Activated CD4-positive, alpha-beta T cell treated with anti-CD3 and anti-CD28 coated beads, Interleukin-10, Interleukin-2, amounts not matched to agents 100 ng/mL and 50 ng/mL, durations not matched to agents 16 hours and 8 hours (primary cell): ENCODE data around the gene LRRIQ1.
A peak's percentile ranks its signal among the peaks of the same experiment; 100 is the strongest.
"Not testable (repeated sequence)": the region's sequence is repeated elsewhere in the genome, so short reads cannot be mapped to it uniquely, and the experiment has no call there.

Experiments
- DNase-seq: peaks from one replicate; pipeline ENCODE4 v3.0.0-alpha.2; 2020

Gene LRRIQ1, protein sequence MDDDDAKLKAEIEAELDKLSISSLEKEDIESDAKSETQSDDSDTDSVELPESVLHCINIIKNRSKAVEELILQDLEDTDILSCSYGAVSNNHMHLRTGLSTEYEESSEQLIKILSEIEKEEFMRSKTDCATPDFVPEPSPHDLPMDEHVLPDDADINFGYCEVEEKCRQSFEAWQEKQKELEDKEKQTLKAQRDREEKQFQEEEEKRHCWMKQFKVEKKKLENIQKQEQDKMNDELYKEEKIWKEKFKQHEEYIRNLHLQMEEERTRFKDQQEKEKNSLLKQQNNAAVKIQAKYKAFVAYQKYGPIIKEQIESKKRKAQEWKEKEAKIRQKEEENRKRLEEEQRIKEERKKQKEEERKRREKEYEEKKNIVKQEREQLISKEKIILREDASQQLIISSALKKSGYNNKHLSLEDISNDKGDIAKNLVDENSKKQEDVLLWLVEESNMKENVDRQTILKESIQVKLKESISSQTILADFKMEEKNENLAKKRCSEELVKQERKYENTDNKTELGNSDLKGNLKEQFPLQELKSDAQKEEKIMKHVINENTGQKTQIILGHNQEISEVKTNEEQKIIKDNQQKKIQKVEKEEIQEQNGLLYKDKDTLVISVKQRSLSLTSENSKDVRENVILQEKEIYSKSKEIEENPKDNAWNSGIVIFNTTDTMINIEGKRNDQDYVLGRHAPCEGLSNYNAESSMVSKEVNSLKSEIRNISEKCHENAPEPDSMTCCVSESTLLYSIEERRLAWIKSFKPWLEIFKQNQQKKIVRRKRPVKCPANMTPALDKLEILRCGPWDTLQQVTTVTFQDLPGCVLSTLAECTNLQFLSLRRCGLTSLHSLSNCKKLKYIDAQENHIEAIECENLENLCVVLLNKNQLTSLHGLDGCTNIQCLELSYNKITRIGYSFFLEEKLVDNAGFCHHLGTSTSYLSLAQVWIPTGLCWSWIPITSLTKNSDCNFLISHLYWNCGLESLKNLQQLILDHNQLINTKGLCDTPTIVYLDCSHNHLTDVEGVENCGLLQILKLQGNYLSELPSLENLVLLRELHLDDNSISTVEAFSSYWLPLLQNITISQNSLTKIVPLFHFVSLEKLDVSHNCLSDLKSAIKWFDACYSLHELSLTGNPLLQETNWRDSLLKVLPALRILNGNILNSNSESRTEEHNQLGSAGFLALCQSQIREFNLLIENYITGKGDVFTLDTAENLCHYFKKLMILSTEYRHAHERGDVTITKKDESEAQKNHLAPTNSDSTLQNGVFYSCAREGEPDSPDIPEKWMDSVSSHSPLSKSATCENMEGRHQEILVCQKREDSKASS (N-terminal part only)

GRCh38 chr12:85036234-85036707 is at the start of gene LRRIQ1, which contains the start of gene TSPAN19:
Gene LRRIQ1, plus strand, starts transcription at chr12:85036351. Its CDS starts 1,826 bp downstream, at chr12:85038177.
Gene TSPAN19, minus strand, starts transcription at chr12:85036277. Its CDS starts 6,331 bp downstream, at chr12:85029946.
- DNase-seq, result peak; percentile 67

DNA sequence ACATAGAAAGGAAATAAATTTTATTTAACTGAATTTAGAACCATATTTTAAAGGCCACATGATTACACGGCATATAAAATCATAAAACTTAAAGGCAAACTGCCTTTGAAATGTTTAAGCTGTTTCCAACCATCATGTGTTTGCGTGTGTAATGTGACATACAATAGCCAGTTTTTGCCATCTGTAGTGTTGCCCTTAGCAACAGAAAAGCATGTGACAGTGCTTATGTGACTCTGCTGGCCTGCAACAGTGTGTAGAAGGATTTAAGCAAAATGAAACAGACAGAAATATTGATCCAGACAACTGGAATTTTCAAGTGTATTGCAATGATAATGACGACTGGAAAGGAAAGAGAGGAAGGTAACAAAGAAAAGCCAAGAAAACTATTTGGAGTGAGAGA is 49.6 kb upstream of the LRRIQ1 start:
- no peak for DNase-seq

- no peak for DNase-seq
Measured at GRCh38 chr12:84994426-84994825, 41.7 kb upstream of the LRRIQ1 start.

DNA sequence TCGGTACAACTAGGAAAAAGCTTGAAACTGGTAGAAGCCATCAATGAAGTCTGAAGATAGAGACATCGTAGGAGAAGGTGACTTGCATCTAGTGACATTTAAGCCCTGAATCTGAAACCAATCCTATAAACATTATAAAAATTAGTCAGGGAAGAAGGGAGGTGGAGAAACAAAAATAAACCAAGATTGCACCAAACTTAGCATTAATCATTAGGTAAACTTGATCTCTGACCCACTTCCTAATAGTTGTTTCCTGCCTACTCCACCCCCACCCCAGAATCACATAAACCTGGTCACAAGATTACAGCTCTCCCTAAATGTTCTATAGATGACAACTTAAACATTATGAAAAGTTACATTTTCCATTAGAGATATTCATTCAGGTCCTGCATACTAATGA is 40.5 kb upstream of the LRRIQ1 start:
- DNase-seq, result no peak

DNA sequence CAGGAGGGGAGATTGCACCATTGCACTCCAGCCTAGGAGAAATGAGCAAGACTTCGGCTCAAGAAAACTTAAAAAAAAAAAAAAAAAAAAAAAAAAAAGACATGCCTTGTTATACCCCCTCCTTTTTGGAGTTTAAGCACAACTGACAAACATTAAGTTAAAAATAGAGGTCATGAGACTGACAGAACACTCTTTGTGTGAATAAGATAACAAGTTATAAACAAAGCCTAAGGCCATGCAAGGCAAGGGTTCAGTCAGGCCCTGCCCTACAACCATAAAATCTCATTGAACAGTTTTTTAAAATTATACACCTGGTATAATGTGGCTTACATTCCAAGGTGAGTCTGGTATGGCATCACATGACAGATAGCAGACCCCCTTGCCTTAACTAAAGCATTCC is 39.4 kb upstream of the LRRIQ1 start:
- DNase-seq, result no peak

DNA sequence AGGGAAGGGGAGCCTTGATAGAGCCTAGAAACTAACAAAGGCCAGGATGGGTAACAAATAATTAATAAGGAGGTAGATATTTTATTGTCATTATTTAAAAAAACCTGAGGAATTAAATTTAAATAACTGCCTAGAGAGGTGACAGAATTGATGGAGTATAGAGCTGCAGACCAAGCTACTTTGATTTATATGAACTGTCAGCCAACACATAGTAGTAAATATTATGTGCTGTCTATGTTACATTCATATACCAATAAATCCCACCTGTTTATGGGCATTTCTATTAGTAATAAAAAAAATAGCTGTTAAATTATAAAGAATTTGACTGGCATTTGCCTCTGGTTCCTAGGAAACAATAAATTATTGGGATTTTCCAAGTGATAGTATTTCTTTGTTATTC is 37.8 kb upstream of the LRRIQ1 start:
- no peak for DNase-seq

DNA sequence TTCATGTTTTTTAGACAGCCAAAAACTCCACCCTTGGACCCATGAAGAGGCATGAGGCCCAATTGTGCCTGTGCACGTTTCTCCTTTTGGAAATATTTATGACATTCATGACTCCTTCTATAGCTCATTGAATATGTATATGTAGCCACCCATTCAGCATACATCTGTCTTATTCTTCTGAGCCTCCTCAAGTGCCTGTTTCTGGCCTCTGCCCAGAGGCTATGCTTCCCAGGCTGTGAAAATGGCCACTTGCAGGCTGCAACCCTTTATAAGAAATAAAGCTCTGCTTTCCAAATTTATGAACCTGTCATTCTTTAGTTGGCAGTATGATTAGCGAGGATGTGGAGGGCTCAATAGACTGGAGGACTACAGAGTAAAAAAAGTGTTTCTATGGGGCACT is 35.4 kb upstream of the LRRIQ1 start:
- no peak for DNase-seq

- DNase-seq, result no peak
Measured at GRCh38 chr12:85002778-85003296, 33.3 kb upstream of the LRRIQ1 start.

GRCh38 chr12:85004204-85004603 is 31.9 kb upstream of the LRRIQ1 start:
- no peak for DNase-seq

DNA sequence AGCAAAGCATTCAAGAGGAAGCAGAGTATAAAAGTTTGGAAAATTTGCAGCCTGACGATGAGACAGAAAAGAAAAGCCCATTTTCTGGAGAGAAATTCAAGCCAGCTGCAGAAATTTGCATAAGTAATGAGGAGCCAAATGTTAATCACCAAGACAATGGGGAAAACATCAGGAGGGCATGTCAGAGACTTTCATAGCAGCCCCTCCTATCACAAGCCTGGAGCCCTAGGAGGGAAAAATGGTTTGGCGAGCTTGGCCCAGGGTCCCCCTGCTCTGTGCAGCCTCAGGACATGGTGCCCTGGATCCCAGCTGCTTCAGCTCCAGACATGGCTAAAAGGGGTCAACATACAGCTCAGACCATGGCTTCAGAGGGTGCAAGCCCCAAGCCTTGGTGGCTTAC is 31.1 kb upstream of the LRRIQ1 start:
- DNase-seq, result not testable (repeated sequence)

DNA sequence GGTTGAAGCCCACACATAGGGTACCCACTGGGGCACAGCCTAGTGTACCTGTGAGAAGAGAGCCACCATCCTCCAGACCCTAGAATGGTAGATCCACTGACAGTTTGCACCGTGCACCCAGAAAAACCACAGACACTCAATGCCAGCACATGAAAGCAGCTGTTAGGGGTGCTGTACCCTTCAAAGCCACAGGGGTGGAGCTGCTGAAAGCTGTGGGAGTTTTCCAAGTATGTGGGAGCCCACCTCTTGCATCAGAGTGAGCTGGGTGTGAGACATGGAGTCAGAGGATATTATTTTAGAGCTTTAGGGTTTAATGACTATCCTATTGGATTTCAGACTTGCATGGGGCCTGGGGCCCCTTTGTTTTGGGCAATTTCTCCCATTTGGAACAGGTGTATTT is 30.5 kb upstream of the LRRIQ1 start:
- DNase-seq, result no peak

GRCh38 chr12:85006206-85006605 is 29.9 kb upstream of the LRRIQ1 start:
- no peak for DNase-seq

DNA sequence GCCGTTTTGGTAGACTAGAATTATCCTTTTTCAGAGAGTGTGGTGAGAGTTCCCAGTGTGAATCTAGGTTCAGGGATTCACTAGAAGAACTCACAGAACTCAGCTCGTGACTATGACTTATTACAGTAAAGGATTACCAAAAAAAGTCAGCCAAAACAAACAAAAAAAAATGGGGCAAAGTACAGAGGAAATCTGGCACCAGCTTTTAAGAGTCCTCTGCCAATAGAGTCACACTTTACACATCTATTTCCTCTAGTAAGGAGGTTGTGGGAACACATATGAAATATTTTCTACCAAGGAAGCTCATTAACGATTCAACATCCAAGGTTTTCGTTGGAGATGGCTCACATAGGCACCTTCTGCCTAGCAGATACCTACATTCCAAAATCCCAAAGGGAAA is 28.3 kb upstream of the LRRIQ1 start:
- DNase-seq, result no peak

- no peak for DNase-seq
Measured at GRCh38 chr12:85016413-85016812, 19.7 kb upstream of the LRRIQ1 start.

DNA sequence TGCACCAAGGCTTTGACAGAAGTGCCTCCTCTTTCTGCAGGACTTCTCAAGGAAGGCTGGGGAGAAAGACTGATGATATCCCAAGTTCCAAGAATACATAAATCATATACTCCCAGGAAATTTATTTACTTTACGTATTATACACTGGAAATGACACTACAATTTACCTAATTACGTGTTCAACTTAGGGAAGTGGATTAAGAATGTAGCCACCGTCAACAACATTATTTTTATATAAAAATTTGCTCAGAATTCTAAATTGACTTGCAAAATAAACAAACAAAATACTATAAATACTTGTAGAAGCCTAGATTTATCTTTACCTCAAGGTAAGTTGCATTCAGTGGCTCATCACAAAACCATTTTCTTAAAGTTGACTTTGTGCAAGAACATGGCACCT is 19.0 kb upstream of the LRRIQ1 start:
- no peak for DNase-seq

- no peak for DNase-seq
Measured at GRCh38 chr12:85017618-85018017, 18.5 kb upstream of the LRRIQ1 start.

GRCh38 chr12:85018098-85018497 is 18.1 kb upstream of the LRRIQ1 start:
- no peak for DNase-seq

DNA sequence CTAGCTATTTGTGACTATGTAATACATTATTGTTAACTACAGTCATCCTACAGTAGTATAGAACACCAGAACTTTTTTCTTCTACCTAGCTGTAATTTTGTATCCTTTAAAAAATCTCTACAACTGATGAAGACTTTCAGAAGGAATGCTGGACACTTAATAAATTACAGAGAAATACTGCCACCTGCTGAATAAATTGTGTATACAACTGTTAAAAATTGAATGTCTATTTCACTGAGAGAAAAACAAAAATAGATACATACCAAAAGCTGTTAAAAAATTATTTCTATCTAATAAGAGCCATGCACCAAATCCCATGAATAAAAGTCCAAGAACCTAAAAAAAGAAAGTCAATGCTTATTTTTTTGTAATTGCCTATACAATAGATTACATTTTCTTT is 6.7 kb upstream of the LRRIQ1 start:
- DNase-seq, result peak; percentile 14

DNA sequence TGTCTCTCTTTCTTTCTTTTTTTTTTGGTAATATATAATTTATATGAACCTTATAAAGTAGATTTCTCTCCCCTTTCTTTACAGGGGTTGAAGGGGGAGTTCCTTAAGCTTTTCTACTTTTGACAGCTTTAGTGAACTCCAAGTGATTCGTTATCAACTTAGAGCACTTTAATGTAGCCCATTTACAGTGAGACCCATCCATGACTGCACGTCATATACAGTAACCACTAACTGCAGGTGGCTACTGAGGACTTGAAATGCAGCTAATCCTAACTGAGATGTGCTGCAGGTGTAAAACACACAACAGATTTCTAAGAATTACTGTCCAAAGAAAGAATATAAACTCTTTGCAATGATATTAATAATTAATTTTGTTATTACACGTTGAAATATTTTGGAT is 582 bp downstream of the LRRIQ1 start:
- DNase-seq, result no peak

DNA sequence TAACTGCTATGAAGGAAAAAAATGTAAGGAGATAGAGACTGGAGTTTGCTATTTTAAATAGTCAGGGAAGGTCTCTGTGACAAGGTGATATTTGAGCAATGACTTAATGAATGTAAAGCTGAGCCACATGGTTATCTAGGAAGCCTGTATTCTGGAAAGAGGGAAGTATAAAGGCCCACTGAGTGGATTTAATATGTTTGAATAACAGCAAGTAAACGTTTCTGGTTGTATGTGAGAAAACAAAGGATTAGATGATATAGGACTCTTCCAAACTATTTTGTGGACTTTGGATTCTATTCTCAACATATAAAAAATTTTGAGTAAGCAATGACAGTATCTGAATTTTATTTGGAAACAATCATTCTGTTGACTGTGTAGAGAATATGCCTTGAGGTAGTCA is 5.2 kb downstream of the LRRIQ1 start:
- no peak for DNase-seq

DNA sequence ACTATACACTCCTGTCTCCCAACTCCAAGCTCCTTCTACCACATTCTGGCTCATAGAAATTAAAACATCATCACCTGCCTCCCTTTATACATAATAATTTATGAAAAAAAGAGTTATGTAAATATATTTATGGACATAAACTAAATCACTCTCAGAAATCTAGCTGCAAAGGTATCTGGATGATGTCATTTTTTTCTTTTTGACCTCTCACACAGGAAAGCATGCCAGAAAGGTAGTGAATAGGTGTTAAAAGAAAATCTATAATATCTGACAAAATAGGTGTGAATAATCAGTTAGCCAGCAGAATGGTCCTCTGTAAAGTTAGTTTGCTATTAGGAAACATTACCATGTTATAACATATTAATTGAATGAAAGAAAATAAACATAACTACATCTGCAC is 7.7 kb downstream of the LRRIQ1 start:
- no peak for DNase-seq

GRCh38 chr12:85057370-85057963 is 21.3 kb downstream of the LRRIQ1 start:
- peak; percentile 37 for DNase-seq
